DMS114 treated with DMSO at 0.1 percent for 48 hours (cell line): Measurements from ENCODE around the gene CEP192.
"Not testable (repeated sequence)": the region's sequence is repeated elsewhere in the genome, so short reads cannot be mapped to it uniquely, and the experiment has no call there.

Experiments used
- DNase-seq: peaks from one replicate; lab custom pipeline; 2025; ENCODE audit not compliant: unreplicated experiment; lab: John Stamatoyannopoulos, UW

CEP192 gene, protein sequence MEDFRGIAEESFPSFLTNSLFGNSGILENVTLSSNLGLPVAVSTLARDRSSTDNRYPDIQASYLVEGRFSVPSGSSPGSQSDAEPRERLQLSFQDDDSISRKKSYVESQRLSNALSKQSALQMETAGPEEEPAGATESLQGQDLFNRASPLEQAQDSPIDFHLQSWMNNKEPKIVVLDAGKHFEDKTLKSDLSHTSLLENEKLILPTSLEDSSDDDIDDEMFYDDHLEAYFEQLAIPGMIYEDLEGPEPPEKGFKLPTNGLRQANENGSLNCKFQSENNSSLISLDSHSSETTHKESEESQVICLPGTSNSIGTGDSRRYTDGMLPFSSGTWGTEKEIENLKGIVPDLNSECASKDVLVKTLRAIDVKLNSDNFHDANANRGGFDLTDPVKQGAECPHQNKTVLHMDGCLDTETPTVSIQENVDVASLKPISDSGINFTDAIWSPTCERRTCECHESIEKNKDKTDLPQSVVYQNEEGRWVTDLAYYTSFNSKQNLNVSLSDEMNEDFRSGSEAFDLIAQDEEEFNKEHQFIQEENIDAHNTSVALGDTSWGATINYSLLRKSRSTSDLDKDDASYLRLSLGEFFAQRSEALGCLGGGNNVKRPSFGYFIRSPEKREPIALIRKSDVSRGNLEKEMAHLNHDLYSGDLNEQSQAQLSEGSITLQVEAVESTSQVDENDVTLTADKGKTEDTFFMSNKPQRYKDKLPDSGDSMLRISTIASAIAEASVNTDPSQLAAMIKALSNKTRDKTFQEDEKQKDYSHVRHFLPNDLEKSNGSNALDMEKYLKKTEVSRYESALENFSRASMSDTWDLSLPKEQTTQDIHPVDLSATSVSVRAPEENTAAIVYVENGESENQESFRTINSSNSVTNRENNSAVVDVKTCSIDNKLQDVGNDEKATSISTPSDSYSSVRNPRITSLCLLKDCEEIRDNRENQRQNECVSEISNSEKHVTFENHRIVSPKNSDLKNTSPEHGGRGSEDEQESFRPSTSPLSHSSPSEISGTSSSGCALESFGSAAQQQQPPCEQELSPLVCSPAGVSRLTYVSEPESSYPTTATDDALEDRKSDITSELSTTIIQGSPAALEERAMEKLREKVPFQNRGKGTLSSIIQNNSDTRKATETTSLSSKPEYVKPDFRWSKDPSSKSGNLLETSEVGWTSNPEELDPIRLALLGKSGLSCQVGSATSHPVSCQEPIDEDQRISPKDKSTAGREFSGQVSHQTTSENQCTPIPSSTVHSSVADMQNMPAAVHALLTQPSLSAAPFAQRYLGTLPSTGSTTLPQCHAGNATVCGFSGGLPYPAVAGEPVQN (N-terminal part only)

DNA sequence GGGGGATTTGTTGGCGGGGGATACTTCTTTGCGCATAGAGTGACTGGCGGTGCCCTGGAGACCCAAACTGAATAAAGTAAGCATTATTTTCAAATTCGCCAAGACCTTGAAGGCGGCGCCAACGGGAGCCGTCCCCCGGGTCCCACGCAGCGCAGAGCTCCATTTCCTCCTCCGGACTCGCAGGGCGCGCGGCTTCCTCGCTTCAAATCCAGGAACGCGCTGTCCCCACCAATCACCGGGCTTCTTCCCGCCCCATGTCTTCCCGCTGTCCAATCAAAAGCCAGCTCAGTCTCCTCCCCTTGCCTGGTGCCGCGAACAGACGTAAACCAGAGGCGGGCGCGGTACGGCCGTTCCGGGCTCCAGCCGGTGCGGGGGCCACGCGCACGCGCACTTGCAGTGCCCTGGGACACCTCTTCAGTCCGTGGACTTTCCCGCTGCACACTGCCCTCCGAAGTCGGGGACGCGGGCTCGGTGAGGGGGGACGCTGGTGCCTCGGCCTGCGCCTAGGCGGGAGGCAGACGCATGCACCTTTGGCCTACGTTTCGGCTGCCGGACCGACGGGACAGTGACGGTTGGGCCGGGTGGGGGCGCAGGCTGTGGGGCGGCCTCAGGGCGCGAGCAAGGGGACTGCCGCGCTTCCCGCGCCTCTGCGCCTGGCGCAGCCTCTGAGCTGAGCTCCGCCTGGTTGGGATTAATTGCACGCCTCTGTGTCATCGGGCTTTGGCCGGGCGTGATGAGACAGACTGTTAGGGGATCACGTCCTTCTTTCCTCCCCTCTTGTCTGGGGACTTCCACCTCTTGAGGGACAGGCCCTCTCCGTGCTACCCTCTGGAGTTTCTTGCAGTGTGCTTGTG is at the start of gene CEP192:
TSS of gene CEP192 (plus strand) at position 396 of the 854 bp plus-strand sequence. CDS start 8,063 bp downstream, outside the sequence.
- DNase-seq = peak; percentile 96

DNA sequence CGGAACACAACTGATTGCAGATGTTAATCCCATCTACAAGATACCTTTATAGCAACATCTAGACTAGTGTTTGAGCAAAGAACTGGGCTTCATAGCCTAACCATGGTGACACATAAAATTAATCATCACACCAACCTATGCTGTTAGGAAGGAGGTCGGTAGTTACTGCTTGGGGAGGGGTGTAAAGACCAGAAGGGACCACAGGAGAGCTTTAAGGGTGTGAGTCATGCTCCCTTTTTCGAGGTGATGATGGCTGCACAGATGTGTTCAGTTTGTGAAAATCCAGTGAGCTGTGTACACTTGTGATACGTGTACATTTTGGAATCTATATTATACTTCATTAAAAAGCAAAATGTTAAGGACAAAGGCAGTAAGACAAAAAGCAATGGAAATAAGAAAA is 47.9 kb upstream of the CEP192 start:
- DNase-seq = no peak

DNA sequence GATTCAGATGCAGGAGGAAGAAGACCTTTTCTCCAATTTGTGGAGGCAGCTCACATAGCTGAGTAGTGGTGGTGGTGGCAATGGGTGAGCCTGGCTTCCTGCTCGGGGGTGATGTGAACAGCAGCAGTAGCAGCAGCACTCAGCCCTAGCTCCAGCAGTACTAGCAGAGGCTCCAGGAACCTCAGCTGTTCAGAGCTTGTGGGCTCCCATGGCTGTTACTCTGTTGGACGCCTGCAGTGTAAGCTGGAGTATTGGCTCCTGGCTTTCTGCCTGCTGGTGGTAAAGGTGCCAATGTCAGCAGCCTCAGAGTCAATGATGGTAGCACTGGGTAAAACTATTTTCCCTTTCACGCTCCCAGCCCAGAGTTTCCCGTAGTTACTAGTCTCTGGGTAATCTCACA is 46.5 kb upstream of the CEP192 start:
- no peak for DNase-seq

DNA sequence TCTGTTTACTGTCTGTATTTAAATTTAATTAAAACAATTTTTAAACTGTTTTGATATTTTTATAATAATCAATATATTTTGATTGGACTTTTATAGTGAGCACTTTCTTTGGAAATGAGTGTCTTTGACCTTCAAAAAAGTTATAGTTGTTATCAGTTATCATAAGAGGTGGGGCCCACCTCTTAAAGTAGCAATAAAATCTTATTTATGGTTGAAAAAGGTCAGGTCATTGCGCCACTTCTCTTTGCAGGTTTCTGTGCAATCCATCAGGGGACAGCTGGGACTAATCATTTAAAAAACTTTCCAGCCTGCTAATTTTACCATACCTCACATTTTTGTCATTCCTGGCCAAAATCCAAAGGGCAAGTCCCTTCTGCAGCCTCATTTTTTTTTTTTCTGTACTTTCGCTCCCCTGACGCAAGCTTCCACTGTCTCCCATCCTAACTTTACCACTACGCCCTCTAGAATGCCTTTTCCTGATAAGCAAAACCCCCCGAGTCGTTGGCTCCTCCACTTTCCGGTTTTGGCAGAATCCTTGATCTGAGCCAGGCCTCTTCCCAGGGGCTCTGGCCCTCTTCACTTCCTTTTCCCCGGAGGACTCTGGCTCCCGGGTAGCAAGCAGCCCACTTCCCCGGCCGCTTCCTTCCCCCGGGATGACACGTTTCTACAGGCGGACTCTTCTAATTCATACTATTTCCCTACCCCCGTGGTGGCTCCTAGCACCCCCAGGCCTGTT is 44.4 kb upstream of the CEP192 start:
- DNase-seq = peak; percentile 38

DNA sequence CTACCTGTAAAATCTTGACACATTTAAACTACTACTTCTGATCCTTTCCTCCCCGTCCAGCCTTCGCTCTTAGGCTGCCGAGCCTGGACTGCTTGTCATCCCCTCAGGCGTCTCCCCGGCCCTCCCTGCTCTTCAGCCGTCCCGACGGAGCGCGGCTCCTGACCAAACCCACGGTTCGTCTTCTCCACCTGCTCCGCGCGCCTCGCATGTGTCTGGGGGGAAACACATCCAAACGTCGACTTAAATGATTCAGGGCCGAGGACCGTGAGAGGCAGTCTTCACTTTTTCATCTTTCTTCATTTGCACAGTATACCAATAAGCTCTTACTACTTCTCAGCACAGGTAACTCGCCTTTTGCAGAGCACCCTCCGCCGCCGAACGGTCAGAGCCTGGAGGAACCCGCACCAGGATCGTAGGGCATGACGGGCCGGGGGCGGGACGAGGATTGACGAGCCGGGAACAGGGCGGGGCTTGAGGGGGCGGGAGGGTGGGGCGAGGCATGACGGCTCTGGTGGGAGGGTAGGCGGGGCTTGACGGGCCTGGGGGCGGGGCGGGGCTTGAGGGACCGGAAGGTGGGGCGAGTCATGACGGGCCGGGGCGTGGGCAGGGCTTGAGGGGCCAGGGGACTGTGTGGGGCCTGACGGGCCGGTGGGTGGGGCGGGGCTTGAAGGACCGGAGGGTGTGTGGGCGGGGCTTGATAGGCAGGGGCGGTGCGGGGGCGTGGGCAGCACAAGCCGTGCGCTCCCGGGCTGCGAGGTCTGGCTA is 43.7 kb upstream of the CEP192 start, which contains the start of gene SEH1L:
TSS of gene SEH1L (plus strand) at position 727 of the 765 bp plus-strand sequence. CDS start 111 bp downstream, outside the sequence.
- peak; percentile 86 for DNase-seq

DNA sequence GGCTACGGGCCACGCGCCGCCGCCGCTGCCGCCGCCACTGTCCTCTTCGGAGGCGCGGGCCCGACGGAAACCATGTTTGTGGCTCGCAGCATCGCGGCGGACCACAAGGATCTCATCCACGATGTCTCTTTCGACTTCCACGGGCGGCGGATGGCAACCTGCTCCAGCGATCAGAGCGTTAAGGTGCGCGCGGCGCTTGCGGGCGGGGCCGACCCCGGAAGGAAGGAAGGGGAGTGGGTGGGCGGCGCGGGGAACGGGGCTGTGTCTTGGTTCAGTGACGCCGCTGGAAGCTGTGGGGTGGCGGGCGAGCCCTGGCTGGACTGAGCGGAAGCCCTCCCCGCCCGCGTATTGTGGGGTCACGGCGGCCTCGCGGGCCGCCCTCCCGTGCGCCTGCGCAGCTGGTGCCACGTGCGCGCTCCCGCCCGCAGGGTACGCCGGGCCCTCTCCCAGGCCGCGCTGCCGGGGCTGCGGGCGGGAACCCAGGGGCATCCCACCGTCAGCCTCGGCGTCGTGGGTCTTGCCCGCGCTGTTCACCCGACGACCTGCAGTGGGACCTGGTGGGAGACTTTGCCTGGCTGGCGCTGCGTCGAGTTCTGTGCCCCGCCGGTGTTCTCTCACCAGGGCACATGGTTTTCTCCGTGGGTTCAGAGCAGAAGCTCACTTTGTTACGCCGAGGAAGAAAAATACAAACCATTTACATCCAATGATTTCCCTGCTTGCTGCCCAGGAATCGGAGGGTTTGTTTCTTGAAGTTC is 42.9 kb upstream of the CEP192 start:
- DNase-seq = peak; percentile 77

DNA sequence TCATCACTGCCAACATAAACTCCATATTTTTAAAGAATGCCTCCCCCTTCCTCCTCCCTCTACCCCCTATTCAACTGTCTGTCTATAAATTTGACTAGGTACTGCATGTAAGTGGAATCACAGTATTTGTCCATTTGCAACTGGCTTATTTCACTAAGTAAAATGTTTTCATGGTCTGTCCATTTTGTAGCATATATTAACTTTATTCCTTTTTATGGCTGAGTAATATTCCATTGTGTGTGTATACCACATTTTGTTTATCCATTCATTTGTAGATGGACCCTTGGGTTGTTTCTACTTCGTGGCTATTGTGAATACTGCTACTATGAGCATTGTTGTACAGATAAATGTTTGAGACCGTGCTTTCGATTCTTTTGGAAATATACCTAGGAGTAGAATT is 32.7 kb upstream of the CEP192 start:
- DNase-seq = no peak

DNA sequence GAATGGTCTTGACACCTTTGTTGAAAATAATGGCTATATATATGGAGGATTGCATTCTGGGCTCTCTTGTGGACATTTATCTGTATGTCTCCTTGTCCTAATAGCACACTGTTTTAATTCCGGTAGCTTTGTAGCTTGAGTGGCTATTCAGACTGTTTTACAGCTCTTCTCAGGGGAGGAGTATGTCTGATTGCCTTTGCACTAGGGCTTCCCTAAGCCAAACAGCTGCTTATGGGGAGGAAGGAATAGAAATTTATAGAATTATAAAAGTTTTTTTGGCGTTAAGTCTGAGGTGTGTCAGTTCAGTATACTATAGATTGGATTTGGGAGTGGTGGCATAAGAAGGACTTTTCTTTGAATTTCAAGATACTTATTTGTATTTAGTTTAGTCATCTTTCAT is 30.8 kb upstream of the CEP192 start:
- no peak for DNase-seq

DNA sequence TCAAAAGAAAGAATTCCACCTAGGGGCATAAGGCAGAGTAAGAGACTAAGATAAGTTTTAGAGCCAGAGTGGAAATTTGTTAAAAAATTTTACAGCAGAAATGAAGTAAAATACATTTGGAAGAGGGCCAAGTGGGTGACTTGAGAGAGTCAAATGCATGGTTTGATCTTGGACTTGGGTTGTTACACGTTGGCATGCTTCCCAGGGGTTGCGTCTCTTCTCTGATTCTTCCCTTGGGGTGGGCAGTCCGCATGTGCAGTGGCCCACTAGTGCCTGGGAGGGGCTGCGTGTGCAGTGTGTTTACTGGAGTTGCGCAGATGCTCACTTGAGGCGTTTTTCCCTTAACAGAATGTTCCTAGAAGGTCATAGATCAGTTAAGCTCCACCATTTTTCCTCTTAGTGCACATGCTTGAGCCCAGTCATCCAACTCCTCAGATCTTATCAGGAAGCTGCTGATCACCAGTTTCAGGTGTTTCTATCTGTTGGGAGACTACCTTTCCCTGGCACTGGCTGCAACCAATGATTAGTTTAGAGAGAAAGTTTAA is 30.2 kb upstream of the CEP192 start:
- no peak for DNase-seq

DNA sequence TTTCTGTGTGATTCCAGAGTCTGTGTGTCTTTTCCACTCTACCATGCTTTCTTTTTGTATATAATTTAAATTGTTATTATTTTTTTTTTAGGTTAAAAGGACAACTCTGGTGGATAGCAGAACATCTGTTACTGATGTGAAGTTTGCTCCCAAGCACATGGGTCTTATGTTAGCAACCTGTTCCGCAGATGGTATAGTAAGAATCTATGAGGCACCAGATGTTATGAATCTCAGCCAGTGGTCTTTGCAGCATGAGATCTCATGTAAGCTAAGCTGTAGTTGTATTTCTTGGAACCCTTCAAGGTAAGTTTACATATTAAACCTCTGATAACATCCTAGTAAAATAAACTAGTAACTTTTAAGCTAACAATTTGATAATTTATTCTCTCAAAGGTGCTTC is 28.1 kb upstream of the CEP192 start:
- no peak for DNase-seq

DNA sequence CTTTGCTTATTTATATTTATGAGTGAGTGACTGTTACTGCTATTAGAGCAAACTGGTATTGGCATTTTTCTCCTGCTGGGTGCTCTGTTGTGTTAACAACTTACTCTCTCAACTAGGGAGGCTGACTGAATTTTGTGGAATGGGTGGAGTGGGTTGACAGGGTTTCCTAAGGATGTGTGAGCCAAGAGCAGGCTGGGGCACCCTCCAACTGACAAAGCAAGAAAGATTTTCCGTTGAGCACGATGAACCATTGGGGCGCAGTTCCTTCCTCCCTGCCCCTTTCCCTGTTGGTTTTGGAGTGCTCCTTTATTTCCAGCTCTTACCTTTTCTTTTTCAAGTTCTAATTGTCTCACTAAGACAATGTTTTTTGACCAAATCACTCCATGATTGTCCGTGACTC is 23.0 kb upstream of the CEP192 start:
- no peak for DNase-seq

DNA sequence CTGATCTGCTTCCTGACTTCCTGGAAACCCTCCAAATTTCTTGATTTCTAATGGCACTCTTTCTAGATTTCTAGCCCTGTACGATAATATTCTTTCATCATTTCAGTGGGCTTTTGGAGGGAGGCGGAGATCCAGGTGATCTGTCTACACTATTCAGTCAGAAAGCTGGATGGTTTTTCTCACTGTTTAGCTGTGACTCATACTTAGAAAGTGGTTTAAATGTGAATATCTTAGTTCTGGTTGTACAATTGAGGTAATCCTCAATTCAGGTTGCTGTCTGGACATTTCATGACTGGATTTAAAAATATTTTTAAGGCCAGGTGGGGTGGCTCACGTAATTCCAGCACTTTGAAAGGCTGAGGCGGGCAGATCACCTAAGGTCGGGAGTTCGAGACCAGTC is 22.5 kb upstream of the CEP192 start:
- no peak for DNase-seq

DNA sequence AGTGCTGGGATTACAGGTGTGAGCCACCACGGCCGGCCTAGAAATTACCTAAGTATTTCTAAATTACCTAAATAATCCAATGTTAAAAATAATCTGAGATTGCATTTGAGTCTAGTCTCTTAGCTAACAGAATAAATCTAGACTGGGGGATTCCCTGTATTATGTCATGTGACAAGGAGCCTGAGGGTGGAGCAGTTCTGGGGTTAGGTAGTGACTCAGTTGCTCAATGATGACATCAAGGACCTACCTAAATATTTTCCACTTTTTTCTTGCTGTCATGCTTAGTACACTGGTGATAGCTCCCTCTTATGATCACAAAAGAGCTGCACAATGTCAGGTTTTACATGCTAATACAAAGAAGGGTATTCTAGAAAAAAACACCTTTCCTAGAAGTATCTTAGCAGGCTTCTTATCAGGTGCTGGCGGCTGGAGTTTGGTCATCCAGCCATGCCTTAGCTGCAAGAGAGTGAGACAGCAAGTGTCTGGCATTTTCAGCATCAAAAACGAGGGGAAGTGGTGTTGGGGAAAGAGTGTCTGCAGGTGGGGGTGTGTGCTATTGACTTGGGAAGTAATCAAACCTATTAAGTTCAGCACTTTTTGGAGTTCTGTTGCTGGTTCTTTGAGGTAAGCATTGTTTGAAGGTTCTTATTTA is 17.5 kb upstream of the CEP192 start:
- no peak for DNase-seq

DNA sequence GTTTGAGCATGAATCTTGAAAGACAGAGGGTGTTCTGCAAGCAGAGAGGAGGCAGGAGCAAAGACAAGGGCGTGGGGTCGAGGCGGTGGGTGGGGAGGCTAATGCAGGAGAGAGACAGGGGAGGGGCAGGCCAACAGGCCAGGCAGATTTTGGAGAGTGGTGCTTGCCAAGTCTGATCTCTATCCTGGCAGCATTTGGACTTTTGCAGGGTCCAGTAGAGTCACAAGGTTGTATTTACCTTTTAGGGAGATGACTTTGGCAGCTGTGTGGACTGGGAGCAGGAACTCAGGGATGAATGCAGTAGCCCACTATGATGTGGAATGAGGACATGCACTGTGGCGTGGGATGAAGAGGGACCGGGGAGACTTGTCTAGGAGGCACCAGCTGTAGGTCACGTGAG is 15.7 kb upstream of the CEP192 start:
- no peak for DNase-seq

DNA sequence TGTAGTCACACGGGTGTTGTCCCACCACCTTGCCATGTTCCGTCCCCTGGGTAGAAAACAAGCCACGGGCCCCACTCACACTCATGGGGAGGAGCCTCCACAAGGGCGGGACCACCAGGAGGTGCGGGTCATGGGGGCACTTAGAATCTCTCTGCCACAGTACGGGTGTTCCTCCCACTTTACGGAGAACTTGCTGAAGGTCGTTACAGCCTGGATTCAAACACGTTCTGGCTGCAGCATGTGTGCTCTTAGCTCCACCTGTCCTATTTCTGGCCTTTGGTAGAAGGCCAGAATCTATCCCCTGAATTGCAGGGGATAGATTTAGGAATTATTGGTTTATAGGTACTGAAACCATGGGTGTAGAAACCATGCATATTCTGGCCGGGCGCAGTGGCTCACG is 14.9 kb upstream of the CEP192 start:
- no peak for DNase-seq

DNA sequence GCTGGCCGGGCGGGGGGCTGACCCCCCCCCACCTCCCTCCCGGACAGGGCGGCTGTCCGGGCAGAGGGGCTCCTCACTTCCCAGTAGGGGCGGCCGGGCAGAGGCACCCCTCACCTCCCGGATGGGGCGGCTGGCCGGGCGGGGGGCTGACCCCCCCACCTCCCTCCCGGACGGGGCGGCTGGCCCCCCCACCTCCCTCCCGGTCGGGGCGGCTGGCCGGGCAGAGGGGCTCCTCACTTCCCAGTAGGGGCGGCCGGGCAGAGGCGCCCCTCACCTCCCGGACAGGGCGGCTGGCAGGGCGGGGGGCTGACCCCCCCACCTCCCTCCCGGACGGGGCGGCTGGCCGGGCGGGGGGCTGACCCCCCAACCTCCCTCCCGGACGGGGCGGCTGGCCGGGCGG is 11.1 kb upstream of the CEP192 start:
- not testable (repeated sequence) for DNase-seq

DNA sequence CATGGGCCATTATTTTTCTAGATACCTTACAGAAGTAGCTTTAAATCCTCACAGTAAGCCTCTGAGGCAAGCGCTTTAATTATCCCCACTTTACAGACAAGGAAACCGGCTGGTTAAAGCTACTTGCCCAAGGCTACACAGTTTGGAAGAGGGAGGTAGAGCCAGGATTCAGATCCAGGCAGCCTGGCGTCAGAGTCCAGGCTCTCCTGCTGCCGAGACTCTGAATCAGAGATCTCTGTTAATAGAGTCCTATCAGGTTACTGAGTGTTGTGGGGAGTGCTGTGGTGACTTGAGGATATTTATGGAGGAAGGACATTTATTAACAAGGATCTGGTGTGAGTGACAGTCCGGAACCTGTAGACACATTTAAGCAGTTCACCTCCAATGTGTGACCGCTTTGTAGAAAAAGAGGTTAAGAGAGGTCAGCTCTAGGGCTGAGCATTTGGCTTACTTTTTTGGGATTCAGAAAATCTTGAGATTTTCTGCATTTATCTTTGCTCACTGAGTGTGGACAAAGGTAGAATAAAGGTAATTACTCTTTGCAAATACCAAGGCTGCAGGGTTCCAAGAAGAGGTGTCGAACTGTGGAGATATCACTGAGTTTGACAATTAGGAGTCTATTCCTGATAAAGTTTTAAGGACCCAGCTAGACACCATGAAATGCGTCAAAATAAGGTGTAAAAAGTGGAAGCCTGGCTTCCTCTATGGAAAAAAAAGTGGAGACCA is 1.6 kb upstream of the CEP192 start:
- no peak for DNase-seq
